GM12874 (cell line): ENCODE data around the gene CCSER1.

Experiments used
- CTCF ChIP-seq: IDR thresholded peaks from 2 replicates; pipeline ENCODE4 v1.5.1; 2011; ENCODE audit warnings: low read depth, mild to moderate bottlenecking, control low read depth, low read length, moderate library complexity; ENCODE audit not compliant: insufficient read depth

Gene CCSER1

GRCh38 chr4:90545380-90545779, 418.2 kb downstream of the CCSER1 start:
- no peak for TF ChIP-seq CTCF

DNA sequence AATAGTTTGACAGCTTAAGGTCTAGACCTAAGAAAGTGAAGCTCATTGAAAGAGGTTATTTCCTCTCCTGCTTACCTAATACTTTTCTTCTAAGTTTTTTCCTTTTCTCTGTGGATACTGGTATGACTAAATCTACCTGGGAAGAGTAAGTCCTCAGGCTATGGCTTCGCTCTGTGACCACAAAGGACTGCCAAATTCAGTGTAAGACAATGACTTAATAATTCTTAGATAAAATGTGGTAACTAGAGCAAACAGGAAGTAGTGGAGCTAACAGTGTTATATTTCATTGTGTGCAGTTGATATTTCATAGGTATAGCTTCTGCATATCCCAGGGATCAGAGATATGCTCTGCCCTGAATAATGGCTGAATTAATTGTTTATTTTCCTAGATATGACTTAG, 418.9 kb downstream of the CCSER1 start:
- TF ChIP-seq CTCF, result no peak

GRCh38 chr4:90570615-90571014, 443.4 kb downstream of the CCSER1 start:
- no peak for TF ChIP-seq CTCF

DNA sequence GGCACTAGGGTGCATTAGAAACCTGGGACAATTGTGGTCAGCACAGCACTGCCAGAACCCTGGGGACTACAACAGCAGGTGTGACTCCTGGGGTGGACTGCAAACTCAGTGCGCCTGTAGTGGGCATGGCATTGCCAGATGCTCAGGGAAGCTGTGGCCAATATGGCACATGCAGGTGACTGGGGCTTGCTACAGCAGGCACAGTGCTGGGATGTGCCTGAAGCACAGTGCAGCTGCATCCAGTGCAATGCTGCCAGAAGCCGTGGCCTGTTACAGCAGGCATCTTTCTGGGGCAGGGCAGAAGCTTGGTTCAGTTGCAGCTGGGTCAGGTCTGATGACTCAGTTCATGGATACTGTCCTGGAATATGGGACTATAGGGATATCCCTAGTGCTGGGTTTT, 445.8 kb downstream of the CCSER1 start:
- TF ChIP-seq CTCF, result no peak

- no peak for TF ChIP-seq CTCF
These were observed 448.2 kb downstream of the CCSER1 start for GRCh38 chr4:90575371-90575770.

DNA sequence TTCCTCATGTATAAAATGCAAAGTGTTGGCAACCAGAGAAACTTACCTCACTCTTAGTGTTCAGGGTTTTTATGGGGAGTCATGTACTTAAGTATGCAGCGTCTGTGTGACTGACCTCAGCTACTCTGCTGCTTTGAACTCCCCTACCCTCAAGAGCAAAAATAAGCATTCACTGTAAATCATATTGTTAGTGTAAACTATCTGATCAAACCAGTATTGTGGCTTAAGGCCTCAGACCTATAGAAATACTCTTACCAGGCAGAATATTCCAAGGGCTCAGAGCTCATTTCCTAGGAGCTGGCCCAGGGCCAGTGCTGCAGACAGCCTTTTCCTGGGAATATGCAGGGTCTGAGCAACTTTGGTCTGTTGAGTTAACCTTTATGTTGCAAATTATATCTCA, 453.1 kb downstream of the CCSER1 start:
- no peak for TF ChIP-seq CTCF

DNA sequence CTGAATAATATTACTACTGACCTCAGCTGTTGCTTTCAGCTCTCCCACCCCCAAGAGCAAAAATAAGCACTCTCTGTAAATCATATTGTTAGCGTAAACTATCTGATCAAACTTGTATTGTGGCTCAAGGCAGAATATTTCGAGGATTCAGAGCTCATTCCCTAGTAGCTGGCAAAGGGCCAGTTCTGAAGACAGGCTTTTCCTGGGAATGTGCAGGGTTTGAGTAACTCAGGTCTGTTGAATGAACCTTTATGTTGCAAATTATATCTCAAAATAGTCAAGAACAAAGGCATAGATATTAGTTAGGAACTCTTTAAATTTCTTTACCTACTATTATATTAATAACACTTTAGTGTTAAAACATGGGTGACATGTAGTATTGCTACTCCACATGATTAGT, 454.9 kb downstream of the CCSER1 start:
- no peak for TF ChIP-seq CTCF

GRCh38 chr4:90584051-90584450, 456.9 kb downstream of the CCSER1 start:
- TF ChIP-seq CTCF, result no peak
